H1 (cell line): ENCODE data around the gene ADCY3. TPM values are rescaled to one million over a fixed set of nuclear protein-coding genes. Genes with fewer than 3 reads are reported as not detected.

Source experiments
- CTCF ChIA-PET: fragments of 300-600 bp; sonication (Branson Sonifier 250); formaldehyde crosslinking; loops from one replicate; lab custom pipeline; 2021; ENCODE audit not compliant: partially characterized antibody; lab: Charles Lee
- POLR2A ChIA-PET: fragments of 300-600 bp; sonication (Branson Sonifier 250); formaldehyde crosslinking; loops from one replicate; lab custom pipeline; 2021; ENCODE audit warnings: inconsistent platforms; ENCODE audit not compliant: partially characterized antibody; lab: Charles Lee
- DNase-seq, 2 experiments: peaks; one replicate each; pipeline versions ENCODE4 v3.0.0 to v3.0.0-alpha.2; 2010 to 2022; ENCODE audit warnings: low spot score in 2 of 2, low read depth in 1 of 2, mixed read lengths in 1 of 2
- FAIRE-seq: peaks from 2 replicates; lab custom pipeline; 2011; peaks lifted over from hg19 to GRCh38; lab: Jason Lieb, UNC
- H2AFZ ChIP-seq: 2 replicates; pipeline ENCODE4 v1.8.1; 2012; ENCODE audit warnings: low read length, inconsistent platforms
- H2AK5ac ChIP-seq: 2 replicates; pipeline ENCODE4 v1.6.1; 2013; ENCODE audit warnings: low read depth, low read length
- H2BK120ac ChIP-seq: replicated peaks from 2 replicates; pipeline ENCODE3; 2013; ENCODE audit warnings: low read depth, low read length, inconsistent platforms
- H2BK12ac ChIP-seq: 2 replicates; pipeline ENCODE4 v1.6.1; 2013; ENCODE audit warnings: low read depth, low read length
- H2BK15ac ChIP-seq: 2 replicates; pipeline ENCODE4 v1.6.1; 2013; ENCODE audit warnings: low read length
- H2BK20ac ChIP-seq: 2 replicates; pipeline ENCODE4 v1.6.1; 2013; ENCODE audit warnings: low read length
- H2BK5ac ChIP-seq: 2 replicates; pipeline ENCODE4 v1.6.1; 2013; ENCODE audit warnings: low read depth, low read length
- H3K14ac ChIP-seq: 2 replicates; pipeline ENCODE4 v1.6.1; 2013; ENCODE audit warnings: inconsistent platforms; ENCODE audit not compliant: insufficient read length
- H3K18ac ChIP-seq: 2 replicates; pipeline ENCODE4 v1.6.1; 2013; ENCODE audit warnings: low read length; ENCODE audit errors: extremely low read depth
- H3K23ac ChIP-seq: 2 replicates; pipeline ENCODE4 v1.6.1; 2013; ENCODE audit warnings: inconsistent platforms; ENCODE audit not compliant: insufficient read length
- H3K23me2 ChIP-seq: 2 replicates; pipeline ENCODE4 v1.6.1; 2013; ENCODE audit warnings: low read depth, low read length
- H3K27ac ChIP-seq: 2 replicates; pipeline ENCODE4 v1.6.1; 2011; ENCODE audit warnings: low read depth, low read length, inconsistent platforms
- H3K27me3 ChIP-seq, 4 experiments: replicated peaks in 1 of 4; 1 replicate in 1 of 4; 2 replicates in 3 of 4; pipeline versions ENCODE4 v1.6.1 to v1.8.1; 2011 to 2013; ENCODE audit warnings: low read length in 3 of 4, mild to moderate bottlenecking in 3 of 4, inconsistent platforms in 2 of 4, mixed read lengths in 2 of 4, moderate library complexity in 1 of 4; ENCODE audit not compliant: control insufficient read depth in 3 of 4, insufficient read depth in 3 of 4; ENCODE audit errors: extremely low read depth in 1 of 4
- H3K36me3 ChIP-seq, 4 experiments: 2 replicates each; pipeline versions ENCODE4 v1.6.1 to v1.8.1; 2011 to 2013; ENCODE audit warnings: mild to moderate bottlenecking in 4 of 4, low read length in 3 of 4, moderate library complexity in 2 of 4, control low read depth in 1 of 4, inconsistent platforms in 1 of 4; ENCODE audit not compliant: insufficient read depth in 4 of 4, control insufficient read depth in 2 of 4
- H3K4ac ChIP-seq: replicated peaks from 2 replicates; pipeline ENCODE3; 2013; ENCODE audit warnings: low read length, low read depth, mixed read lengths, inconsistent platforms; ENCODE audit not compliant: insufficient read length
- H3K4me1 ChIP-seq, 4 experiments: replicated peaks in 1 of 4; 1 replicate in 1 of 4; 2 replicates in 3 of 4; pipeline versions ENCODE4 v1.6.1 to v1.8.1; 2011 to 2013; ENCODE audit warnings: low read length in 3 of 4, inconsistent platforms in 2 of 4, mixed read lengths in 1 of 4; ENCODE audit not compliant: insufficient read depth in 4 of 4, control insufficient read depth in 3 of 4
- H3K4me2 ChIP-seq, 2 experiments: 2 replicates each; pipeline versions ENCODE4 v1.6.1 to v1.8.1; 2011 to 2013; ENCODE audit warnings: low read depth in 2 of 2, low read length in 2 of 2, control low read depth in 1 of 2, inconsistent platforms in 1 of 2, mild to moderate bottlenecking in 1 of 2; ENCODE audit not compliant: insufficient read depth in 1 of 2
- H3K4me3 ChIP-seq, 4 experiments: fragments of 200-600, 300-600 bp in 1 of 4; sonication (generic), shearing (Covaris generic), sonication (Bioruptor Twin) in 1 of 4; 2 replicates each; pipeline versions ENCODE4 v1.5.1 to v1.8.1; 2011 to 2016; ENCODE audit warnings: low read length in 4 of 4, low read depth in 3 of 4, control low read depth in 2 of 4, inconsistent platforms in 2 of 4, mild to moderate bottlenecking in 2 of 4, mixed read lengths in 1 of 4, moderate library complexity in 1 of 4; ENCODE audit not compliant: insufficient read depth in 2 of 4; ENCODE audit errors: extremely low read depth in 1 of 4
- H3K56ac ChIP-seq: replicated peaks from 2 replicates; pipeline ENCODE3; 2013; ENCODE audit warnings: low read depth, mild to moderate bottlenecking, mixed read lengths, low read length, inconsistent platforms; ENCODE audit not compliant: insufficient read length
- H3K79me1 ChIP-seq: 2 replicates; pipeline ENCODE4 v1.6.1; 2013; ENCODE audit warnings: low read depth, low read length, control low read depth
- H3K79me2 ChIP-seq, 2 experiments: 2 replicates each; pipeline versions ENCODE4 v1.6.1 to v1.8.1; 2012 to 2013; ENCODE audit warnings: low read length in 2 of 2, mild to moderate bottlenecking in 2 of 2, inconsistent platforms in 1 of 2; ENCODE audit not compliant: insufficient read depth in 2 of 2, control insufficient read depth in 1 of 2
- H3K9ac ChIP-seq, 4 experiments: replicated peaks in 1 of 4; 1 replicate in 1 of 4; 2 replicates in 3 of 4; pipeline versions ENCODE4 v1.6.1 to v1.8.1; 2011 to 2013; ENCODE audit warnings: low read depth in 3 of 4, low read length in 3 of 4, control low read depth in 2 of 4, mild to moderate bottlenecking in 2 of 4, moderate library complexity in 2 of 4, inconsistent platforms in 1 of 4; ENCODE audit errors: extremely low read depth in 1 of 4
- H3K9me3 ChIP-seq, 2 experiments: 2 replicates each; pipeline versions ENCODE4 v1.6.1 to v1.8.1; 2012 to 2013; ENCODE audit warnings: mild to moderate bottlenecking in 2 of 2, moderate library complexity in 2 of 2, control low read depth in 1 of 2, inconsistent platforms in 1 of 2, low read depth in 1 of 2, low read length in 1 of 2, mixed read lengths in 1 of 2; ENCODE audit not compliant: insufficient read depth in 2 of 2
- H4K20me1 ChIP-seq, 2 experiments: replicated peaks in 1 of 2; 2 replicates each; pipeline versions ENCODE3 to v1.8.1; 2011 to 2013; ENCODE audit warnings: inconsistent platforms in 2 of 2, low read length in 2 of 2, mild to moderate bottlenecking in 1 of 2; ENCODE audit not compliant: insufficient read depth in 2 of 2, control insufficient read depth in 1 of 2
- H4K5ac ChIP-seq: 2 replicates; pipeline ENCODE4 v1.6.1; 2013; ENCODE audit warnings: low read length, low read depth, mixed read lengths, inconsistent platforms; ENCODE audit not compliant: insufficient read length
- H4K8ac ChIP-seq: 2 replicates; pipeline ENCODE4 v1.8.0; 2013; ENCODE audit warnings: mild to moderate bottlenecking, moderate library complexity, low read length, inconsistent platforms; ENCODE audit not compliant: insufficient read depth; ENCODE audit errors: extremely low read depth
- H4K91ac ChIP-seq: replicated peaks from 2 replicates; pipeline ENCODE3; 2013; ENCODE audit warnings: low read length, mixed read lengths, inconsistent platforms; ENCODE audit not compliant: insufficient read length
- CEBPB ChIP-seq: IDR thresholded peaks from 2 replicates; pipeline ENCODE4 v1.6.1; 2012; ENCODE audit warnings: low read depth, low read length
- JUN ChIP-seq: IDR thresholded peaks from 2 replicates; pipeline ENCODE4 v1.6.1; 2011; ENCODE audit warnings: low read depth, mild to moderate bottlenecking, improper control_type of control experiment, low read length
- KDM4A ChIP-seq: IDR thresholded peaks from one replicate; pipeline ENCODE4 v1.7.1; 2012; ENCODE audit warnings: low read depth, mild to moderate bottlenecking, moderate library complexity, low read length, inconsistent platforms; ENCODE audit not compliant: severe bottlenecking
- RBBP5 ChIP-seq: IDR thresholded peaks from 2 replicates; pipeline ENCODE4 v1.7.1; 2012; ENCODE audit warnings: low read depth, mild to moderate bottlenecking, inconsistent platforms, low read length, moderate library complexity, borderline replicate concordance
- RXRA ChIP-seq: IDR thresholded peaks from 2 replicates; pipeline ENCODE4 v1.6.1; 2011; ENCODE audit warnings: low read depth, mild to moderate bottlenecking, low read length, moderate library complexity; ENCODE audit not compliant: insufficient read depth
- TAF1 ChIP-seq: IDR thresholded peaks from 2 replicates; pipeline ENCODE4 v1.6.1; 2011; ENCODE audit warnings: mild to moderate bottlenecking, low read depth, low read length
- WGBS, 2 experiments: shearing (Covaris generic) in 1 of 2; methylation state at CpG; one replicate each; pipeline versions ENCODE4 v1.1.6 to v1.1.7; 2013 to 2015; ENCODE audit warnings: low lambda C conversion rate in 2 of 2, mixed read lengths in 2 of 2, inconsistent platforms in 1 of 2, low coverage in 1 of 2, missing lambda C conversion rate in 1 of 2; ENCODE audit not compliant: insufficient replicate concordance in 2 of 2, insufficient coverage in 1 of 2, insufficient read length in 1 of 2; ENCODE audit errors: extremely low coverage in 1 of 2, missing lambda C conversion rate in 1 of 2; 5-methylcytosine and 5-hydroxymethylcytosine counted together
- polyA plus RNA-seq, 7 experiments: library from polyadenylated mRNA; depleted of rRNA in 3 of 7; stranded (reverse) in 5 of 7; unstranded in 2 of 7; fragments of >200 nt in 5 of 7; fragments of 200-250 nt in 2 of 7; gene quantifications; 1 replicate in 5 of 7; 2 replicates in 1 of 7; 4 replicates in 1 of 7; pipeline versions ENCODE4 v1.2.1 to v1.2.3, GENCODE V29; 2011 to 2013; ENCODE audit warnings: missing spikeins in 2 of 7, mixed read lengths in 2 of 7
- total RNA-seq: library from RNA; stranded (reverse); fragmentation: NEBNext Ultra II Directional; extraction: Animal tissue kit (Norgen Biotek cat#: 25700); gene quantifications from 2 replicates; pipeline ENCODE4 v1.2.1, GENCODE V29; 2021

ADCY3 gene
- total and polyA plus RNA-seq, 2 of the 8 experiments (the other 6 are each of a cell fraction or from before 2014, with no cell fraction given): 45.1 to 52.9 TPM

GRCh38 chr2:24886126-24886501 is 33.9 kb downstream of the ADCY3 start:
- Histone ChIP-seq H3K23me2 (no peaks in the 10 kb centered on the region), H3K4me3 (no peak overlapping the region), H3K9me3 (no peaks in the 10 kb centered on the region), H2AK5ac (no peak overlapping the region), H3K27me3 (no peaks in the 10 kb centered on the region), H4K91ac (no peak overlapping the region), H4K20me1 (no peaks in the 10 kb centered on the region), H3K27ac (no peak overlapping the region), H3K56ac (no peak overlapping the region), H3K36me3 (0 out of 8 replicates have a peak, but pooled peaks cover 0 to 3% (median 0%) of the 10 kb centered on the region in 4 experiments), H2AFZ (no peak overlapping the region), H3K18ac (peak overlapping the region; percentile 32; the same call in 1 of the 2 replicates), H2BK120ac (no peak overlapping the region), H4K5ac (no peak overlapping the region), H3K4me2 (no peak overlapping the region), H4K8ac (no peak overlapping the region), H2BK5ac (0 out of 2 replicates have a peak overlapping the region, but pooled peaks have one; percentile 88), H2BK15ac (no peak overlapping the region), H3K79me2 (no peaks in the 10 kb centered on the region), H3K79me1 (peaks cover 2% of the 10 kb centered on the region), H2BK12ac (no peak overlapping the region), H3K4me1 (peaks cover 0 to 3% (median 0%) of the 10 kb centered on the region in 4 experiments; a peak in 2 of 7 replicates), H3K23ac (no peak overlapping the region), H3K14ac (no peak overlapping the region), H3K9ac (no peak overlapping the region), H3K4ac (no peak overlapping the region), H2BK20ac (no peak overlapping the region)
- ChIA-PET CTCF (interaction anchor here (0.6 to 1.7 kb wide), 5 partner anchors 13 to 1166 kb away, joined by 3 to 5 read pairs (median 3); no protein-coding TSS in a partner anchor), POLR2A (interaction anchor here (1.2 kb wide), 1 partner anchor 12 kb away, joined by 3 read pairs; no protein-coding TSS in a partner anchor)
- no peak for FAIRE-seq
- DNase-seq: no peak
- WGBS, 2 experiments: 91% methylated on average over 9 of the region's 13 CpGs; no CpG with 5 or more reads in 1 of the 2 experiments
- TF ChIP-seq CEBPB (no peak), TAF1 (no peak), JUN (no peak), RBBP5 (no peak), RXRA (no peak), KDM4A (no peak)
